Measurements from ENCODE around the gene ARFGEF2. TPM values are rescaled to one million over a fixed set of nuclear protein-coding genes. Genes with fewer than 3 reads are reported as not detected.
"Not testable (repeated sequence)": the region's sequence is repeated elsewhere in the genome, so short reads cannot be mapped to it uniquely, and the experiment has no call there.

Gene ARFGEF2
- polyA plus RNA-seq, 1 experiment, result 15.5 TPM

GRCh38 chr20:48886194-48886593 lies 35.3 kb upstream of the ARFGEF2 start:
- Histone ChIP-seq H3K4me3 (ENCODE audit: low read depth, low read length) (no peak overlapping the region), H3K27me3 (ENCODE audit: control insufficient read depth, insufficient read depth, low read length) (0 out of 2 replicates have a peak, but pooled peaks cover 2% of the 10 kb centered on the region), H3K36me3 (ENCODE audit: control insufficient read depth, insufficient read depth, low read length) (no peaks in the 10 kb centered on the region)
- POLR2A ChIA-PET, result no interaction called here
- no peak for DNase-seq (ENCODE audit: low read depth)
- TF ChIP-seq CTCF (IDR thresholded peaks at IDR 0.05; ENCODE audit: insufficient read depth, low read depth, low read length), result no peak
- CTCF ChIA-PET, result interaction anchor here (0.9 to 2.1 kb wide), 2 partner anchors 14 to 229 kb away, joined by 3 to 13 read pairs; no protein-coding TSS in a partner anchor

GRCh38 chr20:48886811-48887210 lies 34.7 kb upstream of the ARFGEF2 start:
- Histone ChIP-seq H3K36me3 (ENCODE audit: control insufficient read depth, insufficient read depth, low read length) (no peaks in the 10 kb centered on the region), H3K27me3 (ENCODE audit: control insufficient read depth, insufficient read depth, low read length) (0 out of 2 replicates have a peak, but pooled peaks cover 3% of the 10 kb centered on the region), H3K4me3 (ENCODE audit: low read depth, low read length) (no peak overlapping the region)
- DNase-seq (ENCODE audit: low read depth), result no peak
- TF ChIP-seq CTCF (IDR thresholded peaks at IDR 0.05; ENCODE audit: insufficient read depth, low read depth, low read length), result no peak
- CTCF ChIA-PET, result interaction anchor here (0.9 to 2.1 kb wide), 2 partner anchors 13 to 230 kb away, joined by 3 to 13 read pairs; no protein-coding TSS in a partner anchor
- POLR2A ChIA-PET, result no interaction called here

- CTCF ChIA-PET; H3K27me3 ChIP-seq (ENCODE audit: control insufficient read depth, insufficient read depth, low read length); H3K36me3 ChIP-seq (ENCODE audit: control insufficient read depth, insufficient read depth, low read length); H3K4me3 ChIP-seq (ENCODE audit: low read depth, low read length); DNase-seq (ENCODE audit: low read depth); POLR2A ChIA-PET: not testable (repeated sequence)
Observed at GRCh38 chr20:48888517-48888916, 33.0 kb upstream of the ARFGEF2 start.

GRCh38 chr20:48889140-48889790 lies 32.2 kb upstream of the ARFGEF2 start:
- no peak overlapping the region for H3K4me3 ChIP-seq (ENCODE audit: low read depth, low read length)
- no peaks in the 10 kb centered on the region for H3K36me3 ChIP-seq (ENCODE audit: control insufficient read depth, insufficient read depth, low read length)
- peaks cover 11% of the 10 kb centered on the region for H3K27me3 ChIP-seq (ENCODE audit: control insufficient read depth, insufficient read depth, low read length)
- no peak for TF ChIP-seq CTCF (IDR thresholded peaks at IDR 0.05; ENCODE audit: insufficient read depth, low read depth, low read length)
- ChIA-PET POLR2A (no interaction called here), CTCF (interaction anchor here (1.3 to 1.8 kb wide), 2 partner anchors 16 to 232 kb away, joined by 3 to 8 read pairs; no protein-coding TSS in a partner anchor)
- DNase-seq (ENCODE audit: low read depth), result no peak

- ChIA-PET POLR2A (no interaction called here), CTCF (interaction anchor here (1.0 kb wide), 1 partner anchor 24 kb away, joined by 3 read pairs; no protein-coding TSS in a partner anchor)
- no peak for TF ChIP-seq CTCF (IDR thresholded peaks at IDR 0.05; ENCODE audit: insufficient read depth, low read depth, low read length)
- Histone ChIP-seq H3K4me3 (ENCODE audit: low read depth, low read length) (no peak overlapping the region), H3K27me3 (ENCODE audit: control insufficient read depth, insufficient read depth, low read length) (peaks cover 9% of the 10 kb centered on the region), H3K36me3 (ENCODE audit: control insufficient read depth, insufficient read depth, low read length) (no peaks in the 10 kb centered on the region)
- DNase-seq (ENCODE audit: low read depth), result no peak
Observed at GRCh38 chr20:48891235-48892048, 30.1 kb upstream of the ARFGEF2 start.
